Fibroblast of skin of right quadriceps (primary cell): ENCODE results near the gene FAM72B.
"Not testable (repeated sequence)": the region's sequence is repeated elsewhere in the genome, so short reads cannot be mapped to it uniquely, and the experiment has no call there.

ENCODE experiments used
- DNase-seq: peaks from one replicate; pipeline ENCODE4 v3.0.0-alpha.2; 2013

FAM72B gene

GRCh38 chr1:121184290-121185127 lies at the start of gene FAM72B, which contains the start of gene SRGAP2C:
FAM72B (minus strand) TSS chr1:121184340; CDS start chr1:121183489, 851 bp downstream.
SRGAP2C (plus strand) TSS chr1:121184975; CDS start chr1:121187447, 2,472 bp downstream.
- peak; percentile 100 for DNase-seq

DNA sequence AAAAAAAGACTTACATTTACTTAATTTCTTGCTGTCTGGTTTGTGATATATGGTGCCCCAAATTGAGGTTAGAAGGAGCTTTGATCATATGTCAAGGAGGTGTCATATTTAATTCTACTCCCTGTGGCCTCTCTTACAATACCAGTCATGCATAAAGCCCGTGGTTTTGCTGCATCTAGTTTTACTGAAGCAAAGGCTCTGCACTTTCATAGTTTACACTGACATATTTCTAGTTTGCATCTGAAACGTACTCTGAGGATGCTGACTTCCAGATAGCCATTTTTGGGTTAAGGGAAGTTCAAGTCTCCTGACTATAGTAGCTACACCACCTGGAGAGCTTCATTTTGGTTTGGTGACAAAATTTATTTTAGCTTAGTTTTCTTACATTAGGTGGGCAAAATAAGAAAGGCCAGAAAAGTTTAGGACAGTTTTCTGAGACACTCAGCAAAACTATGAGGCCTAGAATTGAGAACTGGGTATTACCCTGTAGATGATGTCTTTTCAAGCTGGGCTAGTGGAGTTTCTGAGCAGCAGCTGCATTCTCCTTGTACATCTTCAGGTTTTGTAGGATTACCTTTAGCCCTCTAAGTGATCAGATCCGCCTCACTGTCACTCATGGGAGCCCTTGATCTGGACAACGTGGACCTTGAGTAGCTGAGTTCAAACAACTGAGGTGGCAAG lies 48.4 kb upstream of the FAM72B start:
- DNase-seq: not testable (repeated sequence)

DNA sequence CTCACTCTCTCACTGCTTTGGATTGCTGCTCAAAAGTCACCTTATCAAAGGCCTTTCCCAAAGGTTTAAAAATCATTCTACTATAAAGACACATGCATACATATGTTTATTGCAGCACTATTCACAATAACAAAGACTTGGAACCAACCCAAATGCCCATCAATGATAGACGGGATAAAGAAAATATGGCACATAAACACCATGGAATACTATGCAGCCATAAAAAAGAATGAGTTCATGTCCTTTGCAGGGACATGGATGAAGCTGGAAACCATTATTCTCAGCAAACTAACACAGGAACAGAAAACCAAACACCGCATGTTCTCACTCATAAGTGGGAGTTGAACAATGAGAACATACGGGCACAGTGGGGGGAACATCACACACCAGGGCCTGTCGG lies 46.5 kb upstream of the FAM72B start:
- not testable (repeated sequence) for DNase-seq

- DNase-seq: not testable (repeated sequence)
These were observed 43.6 kb upstream of the FAM72B start for GRCh38 chr1:121227544-121228330.

DNA sequence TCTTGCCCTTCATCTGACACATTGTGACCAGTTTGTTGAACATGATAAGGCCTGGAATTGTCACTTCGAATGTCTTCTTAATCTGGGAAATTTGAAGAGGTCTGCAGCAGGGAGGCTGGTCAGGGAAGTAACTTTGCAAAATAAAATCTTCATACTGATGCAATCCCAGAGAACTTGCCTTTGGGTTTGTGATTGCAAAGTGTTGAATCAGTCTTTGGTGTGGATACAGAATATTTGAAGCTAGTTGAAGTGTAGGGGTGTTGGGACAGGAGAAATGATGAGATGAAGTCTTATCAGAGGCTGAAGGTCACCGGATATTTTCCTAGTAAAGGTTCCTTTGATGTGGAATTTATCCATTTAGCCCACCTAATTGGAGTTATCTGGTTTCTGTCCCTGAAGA lies 42.8 kb upstream of the FAM72B start:
- DNase-seq: not testable (repeated sequence)

DNA sequence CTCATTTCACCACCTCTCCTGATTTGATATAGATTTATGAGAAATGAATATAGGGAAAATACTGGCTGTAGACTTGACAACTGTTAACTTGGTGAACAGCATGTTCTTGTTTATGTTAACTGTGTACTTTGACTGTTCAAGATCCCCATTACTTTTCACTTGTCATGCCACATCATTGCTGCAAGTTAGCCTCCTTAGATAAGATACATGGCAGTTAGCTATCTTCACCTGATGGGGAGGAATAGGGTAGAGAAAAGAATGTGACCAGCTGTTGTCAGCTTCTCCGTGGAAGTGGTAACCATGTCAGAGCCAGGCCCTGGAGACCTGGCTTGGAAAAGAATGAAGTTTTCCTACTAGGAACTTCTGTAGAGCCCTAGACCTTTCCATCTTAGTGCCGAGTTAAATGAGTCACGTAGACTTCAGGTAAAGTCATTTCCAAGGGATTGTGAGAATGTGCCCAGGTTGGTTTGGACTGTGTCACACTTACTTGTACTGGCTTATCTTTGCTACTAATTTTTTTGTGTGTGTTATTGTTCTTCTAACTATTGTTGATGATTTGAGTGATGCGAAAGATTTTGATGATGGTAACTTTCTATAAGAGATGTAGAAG lies 42.3 kb upstream of the FAM72B start:
- not testable (repeated sequence) for DNase-seq

GRCh38 chr1:121224714-121225113 lies 40.6 kb upstream of the FAM72B start:
- not testable (repeated sequence) for DNase-seq

- not testable (repeated sequence) for DNase-seq
These were observed 37.6 kb upstream of the FAM72B start for GRCh38 chr1:121221770-121222169.

GRCh38 chr1:121216676-121217075 lies 32.5 kb upstream of the FAM72B start:
- not testable (repeated sequence) for DNase-seq

GRCh38 chr1:121215699-121216417 lies 31.7 kb upstream of the FAM72B start:
- DNase-seq: not testable (repeated sequence)

GRCh38 chr1:121214544-121215156 lies 30.5 kb upstream of the FAM72B start:
- DNase-seq: not testable (repeated sequence)

DNA sequence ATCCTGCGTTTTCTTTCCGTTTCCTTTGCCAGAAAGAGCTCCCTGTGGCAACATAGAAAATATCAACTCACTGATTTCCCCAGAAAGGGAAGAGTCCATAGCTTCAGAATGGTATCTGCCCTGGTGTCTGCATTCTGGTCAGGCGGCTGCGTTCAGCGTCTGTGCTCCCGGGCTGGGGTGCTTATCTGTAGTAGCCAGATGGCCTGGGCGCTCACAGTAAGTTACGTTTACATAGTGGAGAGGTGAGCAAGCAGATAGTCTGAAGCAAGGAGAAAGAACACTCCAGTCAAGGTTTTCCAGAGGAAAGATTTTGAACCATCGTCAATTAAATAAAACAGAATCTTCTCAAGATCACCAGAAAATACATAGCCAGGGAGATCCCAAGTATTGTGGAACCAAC lies 29.4 kb upstream of the FAM72B start:
- DNase-seq: not testable (repeated sequence)

- DNase-seq: not testable (repeated sequence)
These were observed 26.6 kb upstream of the FAM72B start for GRCh38 chr1:121210778-121211177.

GRCh38 chr1:121208375-121208774 lies 24.2 kb upstream of the FAM72B start:
- not testable (repeated sequence) for DNase-seq

DNA sequence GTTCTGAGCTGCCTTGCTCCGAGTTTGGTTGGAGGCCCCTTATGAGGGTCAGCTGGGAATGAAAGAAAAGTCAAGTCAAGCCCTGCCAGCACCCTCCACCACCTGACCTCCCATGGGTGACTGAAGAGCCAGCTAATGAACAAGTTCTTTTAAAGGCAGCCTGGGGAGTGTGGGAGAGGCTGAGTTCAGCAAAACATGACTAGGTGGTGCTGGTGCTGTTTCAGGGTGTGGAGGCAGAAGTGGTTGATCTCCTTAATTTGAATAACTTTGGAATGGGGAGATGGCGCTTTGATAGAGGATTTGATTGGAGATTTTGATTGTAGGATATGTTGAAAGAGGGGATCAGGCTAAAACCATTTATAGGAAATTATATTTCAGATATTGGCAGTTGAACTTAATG lies 23.2 kb upstream of the FAM72B start:
- not testable (repeated sequence) for DNase-seq

DNA sequence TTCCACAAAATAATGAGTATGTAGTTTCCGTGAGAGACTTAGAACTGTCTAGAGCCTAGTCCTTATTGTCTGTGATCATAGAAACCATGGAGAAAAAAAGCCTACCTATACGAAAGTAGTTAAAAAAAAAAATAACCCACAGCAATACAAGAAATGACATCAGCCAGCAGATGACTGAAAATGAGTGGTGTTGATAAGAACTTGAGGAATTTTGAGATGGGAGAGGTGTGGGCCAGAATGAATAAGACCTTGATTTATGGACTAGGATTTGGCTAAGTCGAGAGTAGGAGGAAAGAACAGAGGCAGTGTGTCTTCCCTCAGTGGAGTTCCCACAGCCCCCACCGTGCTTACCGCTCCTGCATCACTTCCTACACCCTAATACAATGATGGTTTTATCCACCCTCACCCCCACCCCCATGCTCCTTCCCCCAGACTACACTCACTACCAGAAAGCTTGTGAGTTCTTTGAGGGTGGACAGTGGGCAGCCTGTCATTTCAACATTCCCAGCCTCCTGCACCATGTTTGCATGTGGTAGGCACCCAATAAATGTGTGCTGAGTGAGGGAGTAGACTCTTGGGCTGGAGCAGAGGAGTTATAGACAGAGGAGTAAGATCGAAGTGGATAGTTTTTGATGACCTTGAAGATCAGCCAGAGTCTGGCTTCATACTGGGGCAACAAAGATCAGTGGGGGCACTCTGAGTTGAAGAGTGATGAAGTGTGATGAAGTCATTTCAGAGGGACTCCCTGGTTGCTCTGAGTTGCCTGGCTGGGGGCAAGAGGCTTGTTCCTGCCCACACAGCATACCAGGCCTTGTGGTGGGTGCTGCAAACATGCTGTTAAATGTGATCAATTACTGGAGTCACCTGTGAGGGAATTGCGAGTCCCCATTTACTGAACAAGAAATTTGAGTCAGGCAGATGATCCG lies 21.9 kb upstream of the FAM72B start:
- DNase-seq: peak; percentile 6

DNA sequence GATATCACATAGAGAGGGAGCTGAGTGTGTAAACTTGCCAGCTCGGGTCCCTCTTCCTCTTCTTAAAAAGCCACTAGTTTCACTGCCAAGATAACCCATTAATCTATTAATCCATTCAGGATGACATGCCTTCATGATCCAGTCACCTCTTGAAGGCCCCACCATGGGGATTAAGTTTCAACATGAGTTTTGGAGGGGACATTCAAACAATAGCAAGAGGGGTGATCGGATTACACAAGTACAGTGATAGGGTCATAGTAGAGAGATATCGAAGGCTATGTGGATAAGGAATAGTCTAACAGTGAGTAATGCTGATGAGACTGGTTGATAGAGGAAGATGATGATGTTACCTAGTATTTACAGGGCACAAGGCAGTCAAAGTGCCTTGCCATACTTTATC lies 18.8 kb upstream of the FAM72B start:
- DNase-seq: not testable (repeated sequence)

- DNase-seq: peak; percentile 5
These were observed 17.1 kb upstream of the FAM72B start for GRCh38 chr1:121200985-121201981.

GRCh38 chr1:121200232-121200631 lies 16.1 kb upstream of the FAM72B start:
- DNase-seq: not testable (repeated sequence)
